GM18526 (cell line): ENCODE data around the gene SERPINB1.
A peak's percentile ranks its signal among the peaks of the same experiment; 100 is the strongest.

Source experiments
- POLR2A ChIP-seq: IDR thresholded peaks from 3 replicates; pipeline ENCODE4 v1.6.1; 2011; ENCODE audit not compliant: insufficient read length; ENCODE audit errors: extremely low read depth

SERPINB1 gene

DNA sequence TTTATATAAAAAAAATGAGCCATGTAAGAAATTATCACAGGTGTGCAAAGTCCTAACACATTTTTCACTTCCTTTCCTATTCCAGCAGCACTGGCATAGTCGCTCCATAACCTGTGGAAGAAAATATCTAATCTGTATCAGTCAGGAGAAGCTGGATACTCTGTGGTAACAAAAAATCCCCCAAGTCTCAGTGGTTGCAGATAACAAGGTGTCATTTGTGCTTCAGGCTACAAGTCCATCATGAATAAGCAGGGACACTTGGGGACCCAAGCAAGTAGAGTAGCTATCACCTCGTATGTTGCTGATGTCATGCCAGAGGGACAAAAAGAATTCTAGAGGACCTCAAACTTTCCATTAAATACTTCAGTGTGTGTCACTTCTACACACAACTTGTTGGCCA lies 30.3 kb upstream of the SERPINB1 start:
- no peak for TF ChIP-seq POLR2A

DNA sequence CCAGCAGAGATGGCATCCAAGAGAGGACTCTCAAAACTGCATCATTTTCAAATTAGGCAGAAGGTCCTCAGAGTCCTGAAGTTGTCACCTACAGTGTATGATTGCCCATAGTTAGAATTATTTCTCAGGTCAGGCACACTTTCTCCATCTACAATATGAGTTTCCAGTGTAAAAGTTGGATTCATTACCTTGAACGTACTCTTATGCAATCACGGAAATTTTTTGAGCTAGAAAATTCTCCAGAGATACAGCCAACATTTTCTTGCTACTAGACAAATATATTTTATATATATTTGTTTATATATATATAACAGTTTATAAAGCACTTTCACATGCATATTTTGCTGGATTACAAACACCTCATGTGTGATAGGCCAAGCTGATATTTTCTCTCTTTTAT lies 29.4 kb upstream of the SERPINB1 start:
- no peak for TF ChIP-seq POLR2A

DNA sequence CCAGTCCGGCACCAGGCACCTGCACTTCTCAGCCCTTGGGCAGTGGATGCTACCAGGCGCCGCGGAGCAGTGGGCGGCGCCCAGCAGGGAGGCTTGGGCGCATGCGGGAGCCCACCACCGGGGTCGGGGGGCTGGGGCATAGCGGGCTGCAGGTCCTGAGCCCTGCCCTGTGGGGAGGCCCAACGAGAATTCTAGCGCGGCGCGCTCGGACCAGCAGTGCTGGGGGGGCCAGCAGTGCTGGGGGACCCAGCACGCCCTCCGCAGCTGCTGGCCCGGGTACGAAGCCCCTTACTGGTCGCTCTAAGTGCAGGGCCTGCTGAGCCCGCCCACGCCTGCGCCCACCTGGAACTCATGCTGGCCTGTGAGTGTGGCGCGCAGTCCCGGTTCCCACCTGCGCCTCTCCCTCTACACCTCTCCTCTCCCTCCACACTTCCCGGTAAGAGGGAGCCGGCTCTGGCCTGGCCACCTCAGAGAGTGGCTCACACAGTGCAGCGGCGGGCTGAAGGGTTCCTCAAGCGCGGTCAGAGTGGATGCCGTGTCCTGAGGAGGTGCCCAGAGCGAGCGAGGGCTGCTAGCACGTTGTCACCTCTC lies 28.5 kb upstream of the SERPINB1 start:
- TF ChIP-seq POLR2A: no peak

DNA sequence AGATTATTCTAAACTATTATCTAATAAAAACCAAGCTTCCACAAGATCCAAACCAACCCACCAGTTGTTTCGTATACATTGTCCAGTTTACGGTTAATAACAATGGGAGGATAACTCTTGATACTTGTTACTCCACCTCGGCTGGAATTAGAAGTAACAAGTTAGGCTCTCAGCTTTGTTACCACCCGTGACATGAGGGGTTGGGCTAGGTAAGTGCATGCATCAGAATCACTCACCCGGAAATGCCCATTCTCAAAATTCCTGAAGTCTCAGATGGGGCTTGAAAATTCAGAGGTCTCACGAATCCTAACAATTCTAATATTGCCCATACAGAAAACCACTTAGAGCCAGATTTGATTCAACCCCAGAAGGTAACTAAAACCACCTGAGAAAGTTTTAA lies 27.0 kb upstream of the SERPINB1 start:
- TF ChIP-seq POLR2A: no peak

DNA sequence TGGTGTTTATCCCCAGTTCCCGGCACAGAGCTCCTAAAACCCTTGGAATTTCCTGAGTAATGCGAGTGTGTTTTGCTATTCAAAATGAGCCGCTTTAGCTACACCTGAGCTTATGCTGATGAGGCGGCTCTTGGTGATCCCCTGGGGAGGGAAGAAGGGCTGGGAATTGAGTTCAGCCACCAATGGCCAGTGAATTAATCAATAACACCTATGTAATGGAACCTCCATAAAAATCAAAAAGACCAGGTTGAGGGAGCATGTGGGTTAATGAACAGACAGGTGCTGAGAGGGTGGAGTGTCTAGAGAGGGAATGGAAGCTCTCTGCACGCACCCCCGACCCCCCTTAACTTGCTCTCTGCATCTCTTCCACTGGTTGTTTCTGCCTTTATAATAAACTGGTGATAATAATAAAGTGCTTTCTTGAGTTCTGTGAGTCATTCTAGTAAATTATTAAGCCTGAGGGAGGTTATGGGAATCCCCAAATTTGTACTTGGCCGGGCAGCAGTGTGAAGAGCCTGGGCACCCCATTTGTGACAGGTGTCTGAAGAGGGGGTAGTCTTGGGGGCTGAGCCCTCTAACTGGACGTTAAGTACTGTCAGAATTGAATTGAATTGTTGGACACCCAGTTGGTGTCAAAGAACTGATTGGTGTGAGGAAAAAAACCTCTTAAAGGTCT lies 24.6 kb upstream of the SERPINB1 start:
- peak; percentile 23 for TF ChIP-seq POLR2A

DNA sequence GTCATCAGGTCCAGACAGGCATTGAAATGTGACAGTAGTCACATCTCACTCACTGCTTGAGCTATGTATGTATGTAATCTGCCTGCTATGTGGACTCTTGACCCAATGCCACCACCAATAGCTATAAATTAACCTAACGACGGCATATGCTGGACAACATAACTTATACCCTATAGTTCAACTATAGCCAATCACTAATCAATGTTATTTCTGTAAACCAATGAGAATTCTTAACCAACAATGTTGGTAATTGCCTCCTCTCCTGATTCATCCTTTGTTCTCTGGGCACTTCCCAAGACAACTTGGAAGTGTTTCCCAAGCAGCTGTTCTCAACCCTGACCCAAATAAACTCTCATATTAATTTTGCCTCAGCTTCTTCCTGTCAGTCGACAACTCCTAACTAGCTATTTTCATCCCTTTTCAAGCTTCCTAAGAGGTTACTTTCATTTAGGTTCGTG lies 24.1 kb upstream of the SERPINB1 start:
- no peak for TF ChIP-seq POLR2A

DNA sequence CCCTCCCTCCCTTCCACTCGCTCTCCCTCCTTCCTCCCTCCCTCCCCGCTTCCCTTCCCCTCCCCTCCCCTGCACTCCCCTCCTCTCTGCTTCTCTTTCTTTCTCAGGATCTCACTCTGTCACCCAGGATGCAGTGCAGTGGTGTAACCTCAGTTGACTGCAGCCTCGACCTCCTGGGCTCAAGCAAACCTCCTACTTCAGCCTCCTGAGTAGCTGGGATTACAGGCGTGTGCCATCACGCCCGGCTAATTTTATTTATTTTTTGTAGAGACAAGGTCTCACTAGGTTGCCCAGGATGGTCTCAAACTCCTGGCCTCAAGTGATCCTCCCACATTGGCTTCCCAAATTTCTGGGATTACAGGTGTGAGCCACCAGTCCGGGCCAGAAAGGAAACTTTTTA lies 23.6 kb upstream of the SERPINB1 start:
- TF ChIP-seq POLR2A: no peak

DNA sequence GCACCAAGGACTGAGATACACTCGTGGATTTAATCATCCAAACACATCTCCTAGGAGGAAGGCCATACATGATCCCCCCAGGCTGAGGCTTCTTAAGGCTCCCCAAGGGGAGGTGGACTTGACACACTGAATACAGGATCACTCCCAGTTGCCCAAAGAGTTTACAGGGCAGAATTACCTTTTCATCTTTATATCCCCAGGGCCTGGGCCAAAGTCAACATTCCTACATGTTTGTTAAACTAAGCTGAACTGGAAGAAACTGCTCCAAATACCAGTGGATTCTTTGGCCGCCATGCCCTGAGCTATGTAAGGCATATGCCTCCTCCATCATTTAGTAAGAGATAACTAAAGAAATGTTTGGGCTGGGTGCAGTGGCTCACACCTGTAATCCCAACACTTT lies 22.2 kb upstream of the SERPINB1 start:
- TF ChIP-seq POLR2A: no peak

DNA sequence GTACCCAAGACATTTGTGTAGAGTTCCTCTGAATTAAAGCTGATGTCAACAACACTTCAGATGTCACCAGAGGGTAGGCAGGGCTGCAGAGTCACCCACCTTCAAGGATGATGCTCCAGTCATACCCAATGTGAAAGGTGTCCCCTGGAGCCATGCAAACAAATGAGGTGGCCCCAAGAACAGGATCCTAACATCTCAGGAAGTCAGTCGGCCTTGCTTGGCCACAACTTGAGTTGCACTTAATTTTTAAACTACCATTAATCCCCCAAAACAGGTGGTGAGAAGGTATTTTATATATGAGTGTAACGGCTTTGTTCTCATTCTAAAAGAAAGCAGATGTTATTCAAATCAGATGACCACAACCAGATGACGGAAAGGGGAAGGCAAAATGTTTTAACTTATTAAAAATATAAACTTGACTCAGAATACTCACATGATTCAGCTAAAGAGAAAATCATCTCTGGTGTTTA lies 21.1 kb upstream of the SERPINB1 start:
- no peak for TF ChIP-seq POLR2A

DNA sequence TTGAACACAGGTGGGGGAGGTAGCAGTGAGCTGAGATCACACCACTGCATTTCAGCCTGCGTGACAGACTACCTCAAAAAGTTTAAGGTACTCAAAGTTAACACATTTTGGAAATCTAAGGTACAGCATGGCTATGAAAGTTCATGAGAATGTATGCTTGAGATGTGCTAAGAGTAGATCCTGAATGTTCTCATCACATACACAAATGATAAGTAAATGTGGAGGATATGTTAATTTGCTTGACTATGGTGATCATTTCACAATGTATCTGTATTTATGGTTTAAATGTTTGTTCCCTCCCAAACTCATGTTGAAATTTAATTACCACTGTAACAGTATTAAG lies 20.1 kb upstream of the SERPINB1 start:
- TF ChIP-seq POLR2A: peak; percentile 46

DNA sequence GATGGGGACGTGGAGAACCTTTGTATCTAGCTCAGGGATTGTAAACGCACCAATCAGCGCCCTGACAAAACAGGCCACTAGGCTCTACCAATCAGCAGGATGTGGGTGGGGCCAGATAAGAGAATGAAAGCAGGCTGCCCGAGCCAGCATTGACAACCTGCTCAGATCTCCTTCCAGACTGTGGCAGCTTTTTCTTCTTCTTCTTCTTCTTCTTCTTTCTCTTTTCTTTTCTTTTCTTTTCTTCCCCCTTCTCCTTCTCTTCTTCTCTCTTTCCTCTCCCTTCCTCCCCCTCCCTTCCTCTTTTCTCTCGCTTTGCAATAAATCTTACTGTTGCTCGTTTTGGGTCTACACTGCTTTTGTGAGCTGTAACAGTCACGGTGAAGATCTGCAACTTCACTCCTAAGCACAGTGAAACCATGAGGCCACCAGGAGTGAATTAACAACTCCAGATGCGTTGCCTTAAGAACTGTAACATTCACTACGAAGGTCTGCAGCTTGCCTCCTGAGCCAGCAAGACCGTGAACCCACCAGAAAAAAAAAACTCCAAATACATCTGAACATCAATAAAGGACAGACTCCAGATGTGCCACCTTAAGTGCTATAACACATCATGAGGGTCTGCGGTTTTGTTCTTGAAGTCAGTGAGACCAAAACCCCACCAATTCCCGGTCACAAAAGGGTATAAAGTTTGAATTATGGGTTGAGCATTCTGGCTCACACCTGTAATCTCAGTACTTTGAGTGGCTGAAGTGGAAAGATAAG lies 19.6 kb upstream of the SERPINB1 start:
- no peak for TF ChIP-seq POLR2A

DNA sequence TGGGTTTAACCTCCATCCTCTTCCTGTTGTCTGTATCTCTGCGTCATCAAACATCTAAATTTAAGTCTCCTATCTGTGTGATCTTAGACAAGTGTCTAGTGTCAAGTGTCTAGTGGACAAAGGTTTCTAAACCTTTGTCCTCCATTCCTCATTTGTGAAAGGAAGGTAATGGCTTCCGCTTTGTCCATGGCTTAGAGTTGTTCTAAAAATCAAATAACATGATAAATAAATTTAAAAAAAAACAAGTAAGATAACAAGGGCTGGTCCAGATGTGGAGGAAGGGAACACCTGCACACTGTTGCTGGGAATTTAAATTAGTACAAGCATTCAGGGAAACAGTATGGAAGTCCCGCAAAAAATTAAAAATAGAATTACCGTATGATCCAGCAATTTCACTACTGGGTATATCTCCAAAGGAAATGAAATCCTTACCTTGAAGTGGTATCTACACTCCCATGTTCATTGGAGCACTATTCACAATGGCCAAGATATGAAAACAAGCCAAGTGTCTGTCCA lies 17.6 kb upstream of the SERPINB1 start:
- TF ChIP-seq POLR2A: no peak

DNA sequence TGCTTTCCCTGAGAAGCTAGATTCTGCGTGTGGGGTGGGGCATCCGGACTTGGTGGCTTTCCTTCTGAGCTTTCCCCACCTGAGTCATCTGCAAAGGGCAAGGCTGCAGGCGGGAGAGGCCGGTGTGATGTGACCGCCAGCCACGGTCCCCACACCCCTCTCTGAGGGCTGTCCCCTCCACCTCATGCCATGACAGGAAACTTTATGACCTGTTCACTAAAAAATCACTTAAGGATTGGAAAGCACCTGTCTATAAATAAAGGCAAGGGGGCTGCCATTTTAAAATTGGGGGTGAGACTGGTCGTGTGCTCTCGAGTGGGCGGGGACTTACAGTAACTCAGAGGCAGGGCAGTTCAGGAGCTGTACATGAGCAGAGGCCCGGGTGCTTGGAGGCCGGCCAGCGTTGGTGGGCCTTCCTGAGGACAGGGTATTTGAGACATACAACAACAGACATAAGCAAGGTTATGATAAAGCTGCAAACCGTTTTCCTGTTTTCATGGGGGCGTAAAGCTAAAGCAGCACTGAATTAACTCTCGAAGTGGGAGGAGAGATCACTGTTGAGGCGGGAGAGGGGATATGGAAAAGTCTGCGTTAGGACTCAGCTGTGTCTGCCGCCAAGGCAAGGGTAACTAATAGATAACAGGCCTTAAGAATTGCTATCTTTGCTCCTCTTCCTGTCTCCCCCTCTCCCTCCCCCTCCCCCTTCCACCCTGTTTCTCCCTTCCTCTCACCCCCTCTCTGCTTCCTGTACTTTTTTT lies 16.1 kb upstream of the SERPINB1 start:
- peak; percentile 62 for TF ChIP-seq POLR2A

DNA sequence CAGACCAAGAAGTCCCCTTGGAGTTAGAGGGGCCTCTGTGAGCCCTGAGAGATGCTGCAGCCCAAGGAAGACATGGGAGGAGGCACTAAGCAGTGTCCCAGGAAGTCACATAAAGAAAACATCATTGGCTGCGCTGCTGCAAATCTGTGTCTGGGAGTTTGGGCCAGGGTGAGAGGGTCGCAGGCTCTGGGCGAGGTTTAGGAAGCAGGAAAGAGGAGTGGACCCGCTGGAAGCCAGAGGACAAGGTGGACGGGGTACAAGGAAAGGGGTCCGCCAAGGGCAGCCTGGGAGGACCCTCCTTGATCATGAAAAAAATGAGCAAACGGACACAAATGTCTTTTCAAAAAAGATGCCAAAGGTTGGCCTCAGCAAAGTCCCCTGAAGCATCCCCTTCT lies 15.5 kb upstream of the SERPINB1 start:
- TF ChIP-seq POLR2A: no peak

DNA sequence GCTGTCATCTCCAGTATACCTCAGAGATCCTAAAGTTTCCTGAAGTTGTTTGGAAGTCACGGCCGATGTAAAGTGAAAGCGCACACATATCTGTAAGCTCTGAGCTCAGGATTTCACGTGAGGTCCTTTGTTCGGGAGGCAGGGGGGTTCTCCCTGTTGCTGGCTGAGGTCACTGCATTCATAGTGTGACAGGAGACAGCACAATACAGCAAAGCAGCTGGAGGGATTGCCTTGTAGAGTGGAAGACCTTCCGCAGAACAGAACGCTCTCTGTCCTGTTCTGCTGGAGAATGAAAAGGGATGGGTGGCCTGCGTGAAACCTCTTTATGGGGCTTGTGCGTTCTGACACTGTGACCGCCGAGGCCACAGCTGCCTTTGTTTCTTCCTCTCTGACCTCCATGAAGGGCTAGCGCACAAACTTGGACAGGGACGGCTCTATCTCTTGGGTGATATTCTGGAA lies 13.4 kb upstream of the SERPINB1 start:
- no peak for TF ChIP-seq POLR2A

DNA sequence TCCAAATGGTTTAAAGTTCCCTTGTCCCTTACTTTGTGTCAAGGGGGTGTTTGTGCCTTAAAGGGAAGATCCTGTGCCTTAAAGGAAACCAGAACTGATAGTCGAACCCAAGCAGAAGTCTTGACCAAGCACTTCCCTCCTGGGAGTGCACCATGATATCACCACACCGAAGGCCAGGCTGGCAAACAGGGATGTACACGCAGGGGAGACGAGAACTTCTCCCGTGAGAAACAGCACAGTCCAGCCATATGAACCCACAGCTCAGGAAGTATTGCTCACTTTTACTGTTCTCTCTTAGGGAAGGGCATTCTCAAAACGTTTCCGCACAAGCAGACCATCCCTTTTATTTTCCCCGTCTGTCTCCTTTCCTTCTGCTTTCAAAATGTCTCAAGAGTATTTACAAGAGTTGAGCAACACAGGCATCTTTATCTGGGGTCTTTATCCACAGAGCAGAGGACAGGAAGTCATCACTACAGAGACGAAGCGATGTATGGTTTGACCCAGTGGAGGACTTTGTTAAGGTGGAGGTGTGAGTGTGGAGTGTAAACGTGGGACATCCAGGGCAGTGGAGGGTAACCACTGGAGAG lies 12.8 kb upstream of the SERPINB1 start:
- no peak for TF ChIP-seq POLR2A
